NCI-H2107 (cell line): ENCODE results near the gene MEX3C.
A peak's percentile ranks its signal among the peaks of the same experiment; 100 is the strongest.

ENCODE experiments used
- DNase-seq: peaks from one replicate; lab custom pipeline; 2025; lab: John Stamatoyannopoulos, UW

The MEX3C gene

GRCh38 chr18:51197661-51198424 lies at the start of gene MEX3C:
MEX3C (minus strand) TSS chr18:51197681; CDS start chr18:51197320, 361 bp downstream.
- peak; percentile 100 for DNase-seq

- DNase-seq, result no peak
Measured at GRCh38 chr18:51241226-51241625, 43.7 kb upstream of the MEX3C start.

GRCh38 chr18:51236225-51236624 lies 38.7 kb upstream of the MEX3C start:
- no peak for DNase-seq

GRCh38 chr18:51235009-51235789 lies 37.7 kb upstream of the MEX3C start:
- no peak for DNase-seq

- DNase-seq, result no peak
Measured at GRCh38 chr18:51234117-51235008, 36.9 kb upstream of the MEX3C start.

- DNase-seq, result no peak
Measured at GRCh38 chr18:51229328-51229727, 31.8 kb upstream of the MEX3C start.

- DNase-seq, result no peak
Measured at GRCh38 chr18:51227660-51228059, 30.2 kb upstream of the MEX3C start.

- no peak for DNase-seq
Measured at GRCh38 chr18:51226587-51227350, 29.3 kb upstream of the MEX3C start.

- DNase-seq, result no peak
Measured at GRCh38 chr18:51226068-51226467, 28.6 kb upstream of the MEX3C start.

GRCh38 chr18:51212606-51213005 lies 15.1 kb upstream of the MEX3C start:
- DNase-seq, result no peak

- no peak for DNase-seq
Measured at GRCh38 chr18:51211552-51211951, 14.1 kb upstream of the MEX3C start.

GRCh38 chr18:51196811-51197660 lies 445 bp downstream of the MEX3C start:
- DNase-seq, result peak; percentile 25

GRCh38 chr18:51196118-51196810 lies 1.2 kb downstream of the MEX3C start:
- DNase-seq, result peak; percentile 11

- peak; percentile 75 for DNase-seq
Measured at GRCh38 chr18:51195451-51196117, 1.9 kb downstream of the MEX3C start.

- DNase-seq, result no peak
Measured at GRCh38 chr18:51195086-51195450, 2.4 kb downstream of the MEX3C start.

- DNase-seq, result no peak
Measured at GRCh38 chr18:51194604-51195003, 2.9 kb downstream of the MEX3C start.

- no peak for DNase-seq
Measured at GRCh38 chr18:51193621-51194287, 3.7 kb downstream of the MEX3C start.

GRCh38 chr18:51192696-51193095 lies 4.8 kb downstream of the MEX3C start:
- DNase-seq, result no peak

- no peak for DNase-seq
Measured at GRCh38 chr18:51192026-51192425, 5.5 kb downstream of the MEX3C start.
